ENCODE measurements around the gene DARS1. TPM values are rescaled to one million over a fixed set of nuclear protein-coding genes. Genes with fewer than 3 reads are reported as not detected.

DARS1 gene
- total and polyA plus RNA-seq, 7 donors = 54.2 to 89.7 (median 73.5) TPM

GRCh38 chr2:135874777-135875365, 110.6 kb downstream of the DARS1 start:
- DNase-seq (no peak), ATAC-seq (no peak)
- WGBS, 3 donors = 80 to 87% (median 82%) methylated on average over 19 of the region's 19 CpGs
- TF ChIP-seq CTCF (IDR thresholded peaks at IDR 0.05) = no peak
- Histone ChIP-seq H3K4me1 (no peaks in the 10 kb centered on the region), H3K27me3 (ENCODE audit: insufficient read depth in 3 of 3, low read length in 2 of 3) (no peaks in the 10 kb centered on the region), H3K9me3 (no peaks in the 10 kb centered on the region), H3K27ac (no peak overlapping the region), H3K36me3 (ENCODE audit: insufficient read depth in 1 of 2, low read depth in 1 of 2) (peaks cover 0 to 27% of the 10 kb centered on the region in 2 donors), H3K4me3 (peak overlapping the region; percentile 90)
- intact Hi-C loops (cut with DNase I) = no loop called here

GRCh38 chr2:135870571-135870970, 114.9 kb downstream of the DARS1 start:
- H3K36me3 ChIP-seq (ENCODE audit: insufficient read depth in 1 of 2, low read depth in 1 of 2) = peaks cover 10 to 70% of the 10 kb centered on the region in 2 donors
- no peak overlapping the region for H3K4me3 ChIP-seq
- WGBS, 3 donors = 95 to 100% (median 100%) methylated on average over 1 of the region's 1 CpG
- H3K27ac ChIP-seq = no peak overlapping the region
- no peaks in the 10 kb centered on the region for H3K27me3 ChIP-seq (ENCODE audit: insufficient read depth in 3 of 3, low read length in 2 of 3)
- intact Hi-C loops (cut with DNase I) = no loop called here
- no peaks in the 10 kb centered on the region for H3K9me3 ChIP-seq
- H3K4me1 ChIP-seq = no peaks in the 10 kb centered on the region
- ATAC-seq (no peak), DNase-seq (no peak)
- no peak for TF ChIP-seq CTCF (IDR thresholded peaks at IDR 0.05)

- Histone ChIP-seq H3K27ac (no peak overlapping the region), H3K36me3 (ENCODE audit: insufficient read depth in 1 of 2, low read depth in 1 of 2) (peaks cover 10 to 95% of the 10 kb centered on the region in 2 donors), H3K4me3 (no peak overlapping the region), H3K27me3 (ENCODE audit: insufficient read depth in 3 of 3, low read length in 2 of 3) (no peaks in the 10 kb centered on the region), H3K9me3 (no peaks in the 10 kb centered on the region), H3K4me1 (no peaks in the 10 kb centered on the region)
- no peak for ATAC-seq
- DNase-seq = no peak
- WGBS, 3 donors = 71 to 73% (median 72%) methylated on average over 6 of the region's 6 CpGs
- no peak for TF ChIP-seq CTCF (IDR thresholded peaks at IDR 0.05)
- intact Hi-C loops (cut with DNase I) = no loop called here
These were observed 122.2 kb downstream of the DARS1 start for GRCh38 chr2:135863233-135863632.

GRCh38 chr2:135862718-135863117, 122.7 kb downstream of the DARS1 start:
- H3K9me3 ChIP-seq = no peaks in the 10 kb centered on the region
- no peak for TF ChIP-seq CTCF (IDR thresholded peaks at IDR 0.05)
- no peak overlapping the region for H3K4me3 ChIP-seq
- WGBS, 3 donors = 90 to 91% (median 91%) methylated on average over 4 of the region's 4 CpGs
- ATAC-seq = no peak
- no peak for DNase-seq
- intact Hi-C loops (cut with DNase I) = no loop called here
- H3K27me3 ChIP-seq (ENCODE audit: insufficient read depth in 3 of 3, low read length in 2 of 3) = no peaks in the 10 kb centered on the region
- H3K27ac ChIP-seq = no peak overlapping the region
- H3K4me1 ChIP-seq = no peaks in the 10 kb centered on the region
- peaks cover 8 to 95% of the 10 kb centered on the region in 2 donors for H3K36me3 ChIP-seq (ENCODE audit: insufficient read depth in 1 of 2, low read depth in 1 of 2)

Other genes starting within 250 kb of the DARS1 start
- 100 to 1,000 TPM in 1 of 4 donors, 10 to 100 TPM in 3; 73.3 to 101 (median 96.0) TPM for gene UBXN4, start 243.8 kb downstream of the DARS1 start, total RNA-seq
- gene UBXN4, start 243.8 kb downstream of the DARS1 start, polyA plus RNA-seq = 100 to 1,000 TPM in 1 of 3 donors, 10 to 100 TPM in 2; 37.3 to 117 (median 53.1) TPM
- gene LCT, start 148.4 kb downstream of the DARS1 start, total RNA-seq = under 1 TPM in 2 of 4 donors, not detected in 2; 0.02 to 0.04 TPM
- gene LCT, start 148.4 kb downstream of the DARS1 start, polyA plus RNA-seq = under 1 TPM in 2 of 3 donors, not detected in 1; 0.01 to 0.61 TPM
- gene MCM6, start 109.2 kb downstream of the DARS1 start, total RNA-seq = 1 to 10 TPM; 6.0 to 9.4 (median 6.3) TPM
- gene MCM6, start 109.2 kb downstream of the DARS1 start, polyA plus RNA-seq = 1 to 10 TPM; 3.3 to 4.9 (median 4.5) TPM
- 1 to 10 TPM; 2.6 to 8.2 (median 5.0) TPM for gene CXCR4, start 132.5 kb upstream of the DARS1 start, total RNA-seq
- 1 to 10 TPM; 1.8 to 9.1 (median 1.8) TPM for gene CXCR4, start 132.5 kb upstream of the DARS1 start, polyA plus RNA-seq